ENCODE results near the gene GCHFR. TPM values are rescaled to one million over a fixed set of nuclear protein-coding genes. Genes with fewer than 3 reads are reported as not detected.

GCHFR gene
- total RNA-seq, 1 donor from 2014 or later, result 4.6 TPM

GRCh38 chr15:40722934-40723333, 40.9 kb upstream of the GCHFR start:
- Mint-ChIP-seq H3K27ac (ENCODE audit: unreplicated experiment) (no peak overlapping the region), H3K27me3 (ENCODE audit: unreplicated experiment) (no peaks in the 10 kb centered on the region), H3K4me1 (ENCODE audit: unreplicated experiment) (no peaks in the 10 kb centered on the region), H3K4me3 (ENCODE audit: unreplicated experiment) (no peak overlapping the region), H3K36me3 (ENCODE audit: low read depth, unreplicated experiment) (no peaks in the 10 kb centered on the region), H3K9me3 (ENCODE audit: unreplicated experiment) (no peaks in the 10 kb centered on the region)
- no peak for DNase-seq (ENCODE audit: low spot score)
- TF ChIP-seq, protein P1, sequence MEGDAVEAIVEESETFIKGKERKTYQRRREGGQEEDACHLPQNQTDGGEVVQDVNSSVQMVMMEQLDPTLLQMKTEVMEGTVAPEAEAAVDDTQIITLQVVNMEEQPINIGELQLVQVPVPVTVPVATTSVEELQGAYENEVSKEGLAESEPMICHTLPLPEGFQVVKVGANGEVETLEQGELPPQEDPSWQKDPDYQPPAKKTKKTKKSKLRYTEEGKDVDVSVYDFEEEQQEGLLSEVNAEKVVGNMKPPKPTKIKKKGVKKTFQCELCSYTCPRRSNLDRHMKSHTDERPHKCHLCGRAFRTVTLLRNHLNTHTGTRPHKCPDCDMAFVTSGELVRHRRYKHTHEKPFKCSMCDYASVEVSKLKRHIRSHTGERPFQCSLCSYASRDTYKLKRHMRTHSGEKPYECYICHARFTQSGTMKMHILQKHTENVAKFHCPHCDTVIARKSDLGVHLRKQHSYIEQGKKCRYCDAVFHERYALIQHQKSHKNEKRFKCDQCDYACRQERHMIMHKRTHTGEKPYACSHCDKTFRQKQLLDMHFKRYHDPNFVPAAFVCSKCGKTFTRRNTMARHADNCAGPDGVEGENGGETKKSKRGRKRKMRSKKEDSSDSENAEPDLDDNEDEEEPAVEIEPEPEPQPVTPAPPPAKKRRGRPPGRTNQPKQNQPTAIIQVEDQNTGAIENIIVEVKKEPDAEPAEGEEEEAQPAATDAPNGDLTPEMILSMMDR (IDR thresholded peaks at IDR 0.05; ENCODE audit: unreplicated experiment), result no peak

DNA sequence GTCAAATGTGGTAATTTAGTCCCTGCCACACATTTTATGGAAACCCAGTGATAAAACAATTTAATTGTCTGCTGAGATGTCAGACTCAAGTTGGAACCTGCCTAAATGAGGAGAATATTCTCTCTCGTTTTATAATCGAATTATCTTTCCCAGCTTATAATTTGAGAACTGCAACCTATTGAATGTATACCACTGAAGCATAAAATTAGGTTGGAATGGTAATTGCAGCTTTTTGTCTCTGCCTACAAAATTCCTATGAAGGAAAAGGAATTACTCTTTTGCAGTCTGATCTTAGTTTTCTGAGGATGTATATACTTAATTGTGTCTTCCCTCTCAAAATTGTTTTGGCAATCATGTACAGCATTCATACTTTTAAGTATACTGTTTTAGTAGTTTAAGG, 39.9 kb upstream of the GCHFR start:
- no peak overlapping the region for H3K27ac Mint-ChIP-seq (ENCODE audit: unreplicated experiment)

GRCh38 chr15:40731034-40731433, 32.8 kb upstream of the GCHFR start:
- Mint-ChIP-seq H3K27ac (ENCODE audit: unreplicated experiment) (peak overlapping the region; percentile 87), H3K36me3 (ENCODE audit: low read depth, unreplicated experiment) (no peaks in the 10 kb centered on the region), H3K27me3 (ENCODE audit: unreplicated experiment) (peaks cover 2% of the 10 kb centered on the region), H3K9me3 (ENCODE audit: unreplicated experiment) (no peaks in the 10 kb centered on the region), H3K4me1 (ENCODE audit: unreplicated experiment) (peaks cover 7% of the 10 kb centered on the region), H3K4me3 (ENCODE audit: unreplicated experiment) (no peak overlapping the region)
- TF ChIP-seq, protein P1 (IDR thresholded peaks at IDR 0.05; ENCODE audit: unreplicated experiment), result no peak
- DNase-seq (ENCODE audit: low spot score), result no peak

More for the DNA sequence above, 39.9 kb upstream of the GCHFR start:
- Mint-ChIP-seq H3K27me3 (ENCODE audit: unreplicated experiment) (no peaks in the 10 kb centered on the region), H3K36me3 (ENCODE audit: low read depth, unreplicated experiment) (no peaks in the 10 kb centered on the region), H3K4me3 (ENCODE audit: unreplicated experiment) (no peak overlapping the region), H3K9me3 (ENCODE audit: unreplicated experiment) (no peaks in the 10 kb centered on the region), H3K4me1 (ENCODE audit: unreplicated experiment) (no peaks in the 10 kb centered on the region)
- DNase-seq (ENCODE audit: low spot score), result no peak
- TF ChIP-seq, protein P1 (IDR thresholded peaks at IDR 0.05; ENCODE audit: unreplicated experiment), result no peak

- TF ChIP-seq, protein P1 (IDR thresholded peaks at IDR 0.05; ENCODE audit: unreplicated experiment), result no peak
- no peaks in the 10 kb centered on the region for H3K9me3 Mint-ChIP-seq (ENCODE audit: unreplicated experiment)
- no peaks in the 10 kb centered on the region for H3K27me3 Mint-ChIP-seq (ENCODE audit: unreplicated experiment)
- no peak for DNase-seq (ENCODE audit: low spot score)
- peaks cover 11% of the 10 kb centered on the region for H3K36me3 Mint-ChIP-seq (ENCODE audit: low read depth, unreplicated experiment)
- H3K27ac Mint-ChIP-seq (ENCODE audit: unreplicated experiment), result peak overlapping the region; percentile 30
- no peak overlapping the region for H3K4me3 Mint-ChIP-seq (ENCODE audit: unreplicated experiment)
- H3K4me1 Mint-ChIP-seq (ENCODE audit: unreplicated experiment), result peaks cover 11% of the 10 kb centered on the region
Measured at GRCh38 chr15:40736575-40736974, 27.3 kb upstream of the GCHFR start.

DNA sequence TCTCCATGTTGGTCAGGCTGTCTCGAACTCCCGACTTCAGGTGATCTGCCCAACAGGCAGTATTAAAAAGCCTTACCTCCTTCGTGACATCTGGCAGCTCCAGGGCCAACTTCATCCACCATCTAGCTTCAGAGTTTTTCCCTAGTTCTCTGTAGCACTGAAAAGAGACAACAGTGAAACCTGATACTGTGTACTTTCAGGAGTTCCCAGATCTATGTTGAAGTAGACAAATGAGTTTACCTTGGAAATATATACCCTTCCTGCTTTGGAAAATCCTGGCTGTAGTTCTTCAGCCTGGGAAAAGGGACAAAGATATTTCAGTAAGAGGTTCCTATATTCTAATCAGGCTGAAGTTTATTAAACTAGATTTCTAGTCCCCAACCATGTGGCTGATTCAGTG, 26.8 kb upstream of the GCHFR start:
- Mint-ChIP-seq H3K4me1 (ENCODE audit: unreplicated experiment) (peaks cover 11% of the 10 kb centered on the region), H3K36me3 (ENCODE audit: low read depth, unreplicated experiment) (peaks cover 11% of the 10 kb centered on the region), H3K9me3 (ENCODE audit: unreplicated experiment) (no peaks in the 10 kb centered on the region), H3K4me3 (ENCODE audit: unreplicated experiment) (no peak overlapping the region), H3K27me3 (ENCODE audit: unreplicated experiment) (no peaks in the 10 kb centered on the region), H3K27ac (ENCODE audit: unreplicated experiment) (no peak overlapping the region)
- TF ChIP-seq, protein P1 (IDR thresholded peaks at IDR 0.05; ENCODE audit: unreplicated experiment), result no peak
- no peak for DNase-seq (ENCODE audit: low spot score)
